OCI-LY1 (cell line): Measurements from ENCODE around the gene CSF2.

Source experiments
- H2AFZ ChIP-seq: fragments of 200-600 bp; sonication (generic), shearing (Covaris generic); 2 replicates; pipeline ENCODE4 v1.6.0; 2014; ENCODE audit warnings: antibody characterized with exemption, mild to moderate bottlenecking, low read length
- H3F3A ChIP-seq: fragments of 200-600 bp; sonication (generic), shearing (Covaris generic); 2 replicates; pipeline ENCODE4 v1.6.0; 2014; ENCODE audit warnings: mild to moderate bottlenecking, antibody characterized with exemption, low read length, moderate library complexity; ENCODE audit not compliant: insufficient read depth
- H3K27ac ChIP-seq: fragments of 200-600 bp; sonication (generic); 2 replicates; pipeline ENCODE4 v1.5.1; 2014; ENCODE audit warnings: low read length, mixed run types, mild to moderate bottlenecking, low read depth; ENCODE audit not compliant: poor library complexity, severe bottlenecking
- H3K27me3 ChIP-seq: fragments of 200-600 bp; sonication (generic); 2 replicates; pipeline ENCODE4 v1.6.0; 2014; ENCODE audit warnings: antibody characterized with exemption, mild to moderate bottlenecking, low read length, moderate library complexity; ENCODE audit not compliant: insufficient read depth
- H3K36me3 ChIP-seq: fragments of 200-600 bp; sonication (generic); 2 replicates; pipeline ENCODE4 v1.6.1; 2014; ENCODE audit warnings: mild to moderate bottlenecking, antibody characterized with exemption, low read length, moderate library complexity, mixed read lengths; ENCODE audit not compliant: insufficient read depth
- H3K4me1 ChIP-seq: fragments of 200-600 bp; sonication (generic); 2 replicates; pipeline ENCODE4 v1.5.1; 2014; ENCODE audit warnings: mild to moderate bottlenecking, low read length, moderate library complexity; ENCODE audit not compliant: insufficient read depth, severe bottlenecking
- H3K4me2 ChIP-seq: fragments of 200-600 bp; sonication (generic), shearing (Covaris generic); 2 replicates; pipeline ENCODE4 v1.6.1; 2014; ENCODE audit warnings: low read length
- H3K4me3 ChIP-seq: fragments of 200-600 bp; sonication (generic); 2 replicates; pipeline ENCODE4 v1.5.1; 2014; ENCODE audit warnings: low read length, low read depth, mild to moderate bottlenecking, mixed read lengths; ENCODE audit not compliant: poor library complexity, severe bottlenecking
- H3K79me2 ChIP-seq: fragments of 200-600 bp; shearing (Covaris generic); 2 replicates; pipeline ENCODE4 v1.6.1; 2016; ENCODE audit warnings: mixed run types, low read length, mixed read lengths; ENCODE audit not compliant: insufficient read depth
- H3K9ac ChIP-seq: fragments of 200-600 bp; sonication (generic), shearing (Covaris generic); 2 replicates; pipeline ENCODE4 v1.6.1; 2014; ENCODE audit warnings: mild to moderate bottlenecking, low read length, mixed read lengths
- H3K9me2 ChIP-seq: fragments of 200-600 bp; sonication (generic), shearing (Covaris generic); 2 replicates; pipeline ENCODE4 v1.6.1; 2014; ENCODE audit warnings: low read depth, mild to moderate bottlenecking, low read length, mixed read lengths
- H3K9me3 ChIP-seq: fragments of 200-600 bp; shearing (Covaris generic); 2 replicates; pipeline ENCODE4 v1.6.1; 2014; ENCODE audit warnings: low read length, mixed read lengths
- H4K20me1 ChIP-seq: fragments of 200-600 bp; sonication (generic), shearing (Covaris generic); 2 replicates; pipeline ENCODE4 v1.6.0; 2016; ENCODE audit warnings: mild to moderate bottlenecking, low read length; ENCODE audit not compliant: insufficient read depth
- EZH2 ChIP-seq: fragments of 200-600 bp; sonication (generic), shearing (Covaris generic); IDR thresholded peaks from 2 replicates; pipeline ENCODE4 v1.8.0; 2017; ENCODE audit warnings: borderline replicate concordance, mixed run types, mild to moderate bottlenecking, antibody characterized with exemption, low read length, moderate library complexity, mixed read lengths
- TF ChIP-seq, protein P1 (sequence below): fragments of 200-600 bp; sonication (generic), shearing (Covaris generic); IDR thresholded peaks from 2 replicates; pipeline ENCODE4 v1.5.1; 2017; ENCODE audit warnings: mild to moderate bottlenecking, antibody characterized with exemption, low read length, moderate library complexity, mixed read lengths

Gene CSF2

DNA sequence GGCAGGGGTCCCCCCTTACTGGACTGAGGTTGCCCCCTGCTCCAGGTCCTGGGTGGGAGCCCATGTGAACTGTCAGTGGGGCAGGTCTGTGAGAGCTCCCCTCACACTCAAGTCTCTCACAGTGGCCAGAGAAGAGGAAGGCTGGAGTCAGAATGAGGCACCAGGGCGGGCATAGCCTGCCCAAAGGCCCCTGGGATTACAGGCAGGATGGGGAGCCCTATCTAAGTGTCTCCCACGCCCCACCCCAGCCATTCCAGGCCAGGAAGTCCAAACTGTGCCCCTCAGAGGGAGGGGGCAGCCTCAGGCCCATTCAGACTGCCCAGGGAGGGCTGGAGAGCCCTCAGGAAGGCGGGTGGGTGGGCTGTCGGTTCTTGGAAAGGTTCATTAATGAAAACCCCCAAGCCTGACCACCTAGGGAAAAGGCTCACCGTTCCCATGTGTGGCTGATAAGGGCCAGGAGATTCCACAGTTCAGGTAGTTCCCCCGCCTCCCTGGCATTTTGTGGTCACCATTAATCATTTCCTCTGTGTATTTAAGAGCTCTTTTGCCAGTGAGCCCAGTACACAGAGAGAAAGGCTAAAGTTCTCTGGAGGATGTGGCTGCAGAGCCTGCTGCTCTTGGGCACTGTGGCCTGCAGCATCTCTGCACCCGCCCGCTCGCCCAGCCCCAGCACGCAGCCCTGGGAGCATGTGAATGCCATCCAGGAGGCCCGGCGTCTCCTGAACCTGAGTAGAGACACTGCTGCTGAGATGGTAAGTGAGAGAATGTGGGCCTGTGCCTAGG is at the start of gene CSF2:
CSF2 (plus strand) TSS at position 559 of the 783 bp plus-strand sequence; CDS start at position 594, 35 bp downstream.
- H3K27me3 ChIP-seq = no peaks in the 10 kb centered on the region; the same call in 1 of the 2 replicates
- TF ChIP-seq, protein P1, sequence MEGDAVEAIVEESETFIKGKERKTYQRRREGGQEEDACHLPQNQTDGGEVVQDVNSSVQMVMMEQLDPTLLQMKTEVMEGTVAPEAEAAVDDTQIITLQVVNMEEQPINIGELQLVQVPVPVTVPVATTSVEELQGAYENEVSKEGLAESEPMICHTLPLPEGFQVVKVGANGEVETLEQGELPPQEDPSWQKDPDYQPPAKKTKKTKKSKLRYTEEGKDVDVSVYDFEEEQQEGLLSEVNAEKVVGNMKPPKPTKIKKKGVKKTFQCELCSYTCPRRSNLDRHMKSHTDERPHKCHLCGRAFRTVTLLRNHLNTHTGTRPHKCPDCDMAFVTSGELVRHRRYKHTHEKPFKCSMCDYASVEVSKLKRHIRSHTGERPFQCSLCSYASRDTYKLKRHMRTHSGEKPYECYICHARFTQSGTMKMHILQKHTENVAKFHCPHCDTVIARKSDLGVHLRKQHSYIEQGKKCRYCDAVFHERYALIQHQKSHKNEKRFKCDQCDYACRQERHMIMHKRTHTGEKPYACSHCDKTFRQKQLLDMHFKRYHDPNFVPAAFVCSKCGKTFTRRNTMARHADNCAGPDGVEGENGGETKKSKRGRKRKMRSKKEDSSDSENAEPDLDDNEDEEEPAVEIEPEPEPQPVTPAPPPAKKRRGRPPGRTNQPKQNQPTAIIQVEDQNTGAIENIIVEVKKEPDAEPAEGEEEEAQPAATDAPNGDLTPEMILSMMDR = no peak
- TF ChIP-seq EZH2 = no peak
- H3K79me2 ChIP-seq = no peaks in the 10 kb centered on the region
- no peaks in the 10 kb centered on the region for H3K36me3 ChIP-seq
- no peak within 1 kb of the TSS for H3K9ac ChIP-seq
- no peaks in the 10 kb centered on the region for H4K20me1 ChIP-seq
- no peaks in the 10 kb centered on the region for H3F3A ChIP-seq
- H3K4me2 ChIP-seq = no peak within 1 kb of the TSS
- H2AFZ ChIP-seq = no peak within 1 kb of the TSS
- no peak within 1 kb of the TSS for H3K27ac ChIP-seq
- H3K9me2 ChIP-seq = no peaks in the 10 kb centered on the region
- no peaks in the 10 kb centered on the region for H3K9me3 ChIP-seq
- H3K4me1 ChIP-seq = no peaks in the 10 kb centered on the region
- H3K4me3 ChIP-seq = no peak within 1 kb of the TSS

DNA sequence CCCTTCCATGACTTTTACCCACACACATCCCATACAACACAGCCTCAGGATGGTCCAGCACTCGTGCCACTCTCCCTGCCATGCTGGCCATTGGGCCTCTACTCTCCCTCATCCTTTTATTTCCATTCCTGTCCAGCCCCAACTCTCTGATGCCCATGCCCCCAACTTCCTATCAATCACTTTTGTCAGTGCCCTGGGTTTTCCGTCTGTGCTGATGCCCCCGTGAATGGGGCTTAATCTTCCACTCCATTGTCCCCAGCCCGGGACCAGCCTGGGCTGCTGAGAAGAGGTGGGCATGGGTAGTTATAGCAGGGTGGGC is 49.5 kb upstream of the CSF2 start:
- Histone ChIP-seq H4K20me1 (no peaks in the 10 kb centered on the region), H3F3A (no peaks in the 10 kb centered on the region), H3K4me3 (no peak overlapping the region), H3K36me3 (no peaks in the 10 kb centered on the region), H3K9me3 (no peaks in the 10 kb centered on the region), H3K9me2 (no peaks in the 10 kb centered on the region), H3K9ac (no peak overlapping the region), H3K79me2 (no peaks in the 10 kb centered on the region), H2AFZ (no peak overlapping the region), H3K4me2 (no peak overlapping the region), H3K4me1 (no peaks in the 10 kb centered on the region), H3K27ac (no peak overlapping the region), H3K27me3 (no peaks in the 10 kb centered on the region)
- TF ChIP-seq EZH2 = no peak
- TF ChIP-seq, protein P1 = no peak

DNA sequence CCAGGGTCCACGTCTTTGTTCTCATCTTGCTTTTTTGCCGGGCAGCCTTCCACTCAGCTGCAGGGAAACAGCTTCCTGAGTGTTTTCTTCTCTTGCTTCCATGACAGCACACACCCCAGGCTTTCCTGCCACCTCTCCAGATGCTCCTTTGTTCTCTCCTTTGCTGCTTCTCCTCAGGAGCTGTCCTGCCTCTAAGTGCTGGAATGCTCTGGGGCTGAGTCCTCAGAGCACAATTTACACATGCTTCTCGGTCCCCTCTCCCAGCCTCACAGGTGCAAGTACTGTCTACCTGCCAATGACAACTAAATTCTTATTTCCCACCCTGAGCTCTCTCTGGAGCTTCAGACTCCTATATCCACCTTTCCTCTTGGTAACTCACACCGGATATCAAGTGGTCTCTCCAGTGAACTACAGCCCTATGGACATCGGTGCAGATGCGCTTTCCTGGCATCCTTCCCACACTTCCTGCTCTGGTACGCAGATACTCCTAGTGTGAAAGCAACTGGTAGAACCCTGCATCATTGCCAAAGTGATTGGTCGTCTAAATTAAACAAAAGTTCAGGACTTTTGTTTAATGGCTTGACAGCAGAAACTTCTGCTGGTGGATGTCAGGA is 48.7 kb upstream of the CSF2 start:
- H3K9me2 ChIP-seq = no peaks in the 10 kb centered on the region
- H4K20me1 ChIP-seq = no peaks in the 10 kb centered on the region
- no peaks in the 10 kb centered on the region for H3K36me3 ChIP-seq
- no peak overlapping the region for H3K4me3 ChIP-seq
- no peaks in the 10 kb centered on the region for H3K4me1 ChIP-seq
- H3F3A ChIP-seq = no peaks in the 10 kb centered on the region
- no peak overlapping the region for H3K9ac ChIP-seq
- H3K79me2 ChIP-seq = no peaks in the 10 kb centered on the region
- no peaks in the 10 kb centered on the region for H3K27me3 ChIP-seq
- no peak overlapping the region for H3K4me2 ChIP-seq
- TF ChIP-seq, protein P1 = no peak
- TF ChIP-seq EZH2 = no peak
- no peak overlapping the region for H2AFZ ChIP-seq
- no peak overlapping the region for H3K27ac ChIP-seq
- H3K9me3 ChIP-seq = no peaks in the 10 kb centered on the region
